ENCODE measurements around the gene RBFOX1.

RBFOX1 gene

GRCh38 chr16:7716660-7717550, 384.3 kb downstream of the RBFOX1 start:
- DNase-seq: no peak

GRCh38 chr16:7722761-7723160, 390.1 kb downstream of the RBFOX1 start:
- DNase-seq: no peak

- DNase-seq: no peak
These were observed 398.5 kb downstream of the RBFOX1 start for GRCh38 chr16:7731141-7731540.

GRCh38 chr16:7736138-7736665, 403.6 kb downstream of the RBFOX1 start:
- DNase-seq: no peak

- DNase-seq: no peak
These were observed 410.0 kb downstream of the RBFOX1 start for GRCh38 chr16:7742626-7743025.

GRCh38 chr16:7744546-7745264, 412.1 kb downstream of the RBFOX1 start:
- no peak for DNase-seq

GRCh38 chr16:7745276-7745675, 412.6 kb downstream of the RBFOX1 start:
- no peak for DNase-seq

- DNase-seq: no peak
These were observed 414.3 kb downstream of the RBFOX1 start for GRCh38 chr16:7746941-7747340.

GRCh38 chr16:7748522-7748921, 415.9 kb downstream of the RBFOX1 start:
- no peak for DNase-seq

GRCh38 chr16:7755347-7755882, 422.8 kb downstream of the RBFOX1 start:
- DNase-seq: no peak
